SW 1271 (cell line): ENCODE measurements around the gene HLA-E.
"Not testable (repeated sequence)": the region's sequence is repeated elsewhere in the genome, so short reads cannot be mapped to it uniquely, and the experiment has no call there.

Source experiments
- DNase-seq, 2 experiments: peaks; one replicate each; lab custom pipeline; 2025; lab: John Stamatoyannopoulos, UW

Gene HLA-E

DNA sequence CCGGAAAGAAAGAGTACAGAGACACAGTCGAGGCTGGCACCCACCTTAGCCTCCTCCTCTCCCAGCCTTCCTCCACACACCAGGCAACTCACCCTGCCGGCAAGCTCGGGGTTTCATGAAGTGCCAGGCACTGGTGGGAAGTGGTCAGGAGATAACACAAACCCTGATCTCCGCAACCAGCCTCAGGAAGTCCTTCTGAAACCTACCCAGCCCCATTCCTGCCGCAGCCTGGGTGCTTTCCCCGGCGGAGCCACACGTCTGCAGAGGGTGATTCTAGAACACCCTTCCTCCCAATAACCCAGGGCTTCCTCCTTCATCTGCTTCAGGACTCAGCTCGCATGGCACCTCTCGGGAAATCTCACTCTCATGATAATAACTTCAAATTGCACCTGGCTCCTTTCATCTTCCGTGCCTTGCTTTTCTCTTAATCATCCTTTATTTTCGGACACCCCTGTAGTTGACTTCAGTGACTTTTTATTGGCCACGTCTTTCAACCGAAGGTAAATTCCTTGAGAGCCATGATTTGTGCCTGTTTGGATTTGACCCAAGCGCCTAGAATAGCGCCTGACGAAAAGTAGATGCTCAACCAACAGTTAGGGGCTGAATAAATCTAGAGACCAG lies 8.7 kb upstream of the HLA-E start:
- DNase-seq: no peak

DNA sequence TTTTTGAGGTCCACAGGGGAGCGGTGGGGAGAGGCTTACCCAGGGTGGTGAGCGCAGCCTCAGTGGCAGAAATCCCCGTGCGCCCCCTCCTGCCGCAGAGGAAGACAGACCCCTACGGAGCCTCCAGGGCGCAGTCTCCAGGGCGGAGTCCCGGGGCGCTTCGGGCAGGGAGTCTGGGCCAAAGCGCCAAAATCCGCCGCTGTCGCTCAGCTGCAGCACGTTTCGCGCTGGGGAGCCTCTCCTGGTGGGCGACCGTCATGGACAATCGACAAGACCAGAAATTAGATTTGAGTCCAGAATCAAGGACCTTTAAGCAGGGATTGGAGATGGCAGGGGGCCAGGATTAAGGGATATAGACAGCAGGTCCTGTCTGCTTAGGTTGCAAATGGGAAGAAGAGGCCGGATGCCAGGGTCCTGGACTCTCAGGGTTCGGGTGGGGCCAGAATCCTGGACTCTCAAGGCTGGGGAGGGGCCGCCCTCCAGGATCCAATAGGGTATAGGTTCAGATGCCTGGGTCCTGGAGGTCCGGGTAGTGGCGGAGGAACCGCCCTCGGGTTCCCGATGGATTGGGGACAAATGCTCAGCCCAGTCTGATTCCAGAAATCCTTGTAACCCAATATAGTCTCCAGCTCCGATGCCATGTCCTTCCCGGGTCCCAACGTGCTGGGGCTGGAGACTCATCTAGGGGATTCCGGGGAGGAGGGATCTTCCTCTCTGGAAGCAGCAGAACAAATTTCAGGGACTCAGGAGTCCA lies 7.9 kb upstream of the HLA-E start:
- DNase-seq: no peak

DNA sequence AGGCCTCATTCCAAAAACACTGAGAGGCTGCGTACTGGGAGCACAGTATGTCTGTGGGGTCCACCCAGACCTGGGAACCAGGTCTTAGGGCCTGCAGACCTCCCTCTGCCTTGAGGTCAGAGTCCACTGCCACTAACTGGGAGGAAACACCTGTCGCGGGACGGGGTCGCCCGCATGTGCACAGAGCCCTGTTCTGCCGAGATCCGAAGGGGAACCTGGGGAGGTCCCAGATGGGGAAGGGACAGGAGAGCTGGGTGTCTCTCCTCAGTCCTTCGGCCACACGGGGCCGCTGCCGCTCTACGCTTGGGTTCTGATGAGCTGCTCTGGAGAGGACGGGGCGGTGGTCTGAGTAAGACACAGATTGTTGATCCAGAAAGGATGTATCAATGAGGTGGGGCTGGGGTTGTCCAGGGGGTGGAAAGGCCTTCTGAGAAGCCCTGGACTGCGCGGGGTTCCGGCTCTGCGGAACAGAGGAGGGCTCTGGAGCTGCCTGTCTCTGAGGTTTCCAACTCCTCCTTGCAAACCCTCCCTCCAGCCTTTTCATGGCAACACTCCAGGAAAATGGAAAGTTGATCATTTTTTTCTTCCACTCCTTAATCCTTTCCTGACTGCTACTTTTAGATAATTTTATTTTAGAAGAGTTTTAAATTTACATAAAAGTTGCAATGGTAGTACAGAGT lies 7.2 kb upstream of the HLA-E start:
- peak in 1 of 2 experiments; percentile 59 for DNase-seq

DNA sequence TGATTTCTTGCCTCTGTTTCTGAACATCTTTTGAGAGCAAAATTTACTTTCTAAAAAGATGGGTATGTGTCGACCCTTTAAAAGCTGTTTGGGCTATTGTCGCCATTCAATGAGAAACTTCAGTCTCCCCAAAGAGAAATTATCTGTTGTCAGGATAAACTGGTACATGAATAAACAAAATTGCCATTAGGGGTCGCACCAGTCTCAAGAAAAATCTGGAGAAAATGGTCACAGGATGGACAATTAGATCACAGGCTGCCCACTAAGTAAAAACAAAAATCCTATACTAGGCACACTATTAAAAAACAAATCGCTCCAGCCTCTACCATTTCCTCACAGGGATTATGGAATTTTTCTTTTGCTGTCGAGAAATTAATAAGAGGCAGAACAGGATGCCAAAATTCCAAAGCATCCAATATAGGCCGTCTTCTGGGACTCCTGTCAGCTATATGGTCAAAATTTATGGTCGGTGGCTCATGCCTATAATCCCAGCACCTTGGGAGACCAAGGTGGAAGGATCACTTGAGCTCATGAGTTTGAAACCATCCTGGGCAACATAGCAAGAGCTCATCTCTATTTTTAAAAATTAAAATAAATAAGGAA lies 5.5 kb upstream of the HLA-E start:
- peak in 1 of 2 experiments; percentile 62 for DNase-seq

DNA sequence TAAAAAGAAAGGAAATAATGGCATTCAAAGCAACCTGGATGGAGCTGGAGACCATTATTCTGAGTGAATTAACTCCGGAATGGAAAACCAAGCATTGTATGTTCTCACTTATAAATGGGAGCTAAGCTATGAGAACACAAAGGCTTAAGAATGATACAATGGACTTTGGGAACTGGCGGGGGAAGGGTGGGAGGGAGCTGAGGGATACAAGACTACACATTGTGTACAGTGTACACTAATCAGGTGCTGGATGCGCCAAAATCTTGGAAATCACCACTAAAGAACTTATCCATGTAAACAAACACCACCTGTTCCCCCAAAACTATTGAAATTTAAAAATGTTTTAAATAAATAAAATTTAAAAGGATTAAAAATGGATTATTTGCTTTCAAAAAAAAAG lies 4.1 kb upstream of the HLA-E start:
- no peak for DNase-seq

DNA sequence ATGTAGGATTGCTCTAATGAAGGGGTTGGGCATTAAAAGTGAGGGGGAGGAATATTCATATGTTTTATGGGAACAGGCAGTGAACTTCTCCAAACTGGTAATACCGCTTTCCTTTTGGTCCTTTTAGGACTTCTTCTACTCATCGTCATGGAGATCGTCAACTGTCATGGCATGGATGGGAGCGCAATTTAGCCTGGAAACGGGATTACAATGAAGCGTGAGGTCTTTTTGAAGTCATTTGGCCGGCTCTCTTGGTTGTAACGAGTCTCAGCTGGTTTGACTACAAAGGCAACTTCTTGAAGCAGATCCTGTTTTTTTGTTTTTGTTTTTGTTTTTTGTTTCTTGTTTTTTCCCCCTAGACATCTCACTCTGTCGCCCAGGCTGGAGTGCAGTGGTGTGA lies 1.4 kb upstream of the HLA-E start:
- no peak for DNase-seq

DNA sequence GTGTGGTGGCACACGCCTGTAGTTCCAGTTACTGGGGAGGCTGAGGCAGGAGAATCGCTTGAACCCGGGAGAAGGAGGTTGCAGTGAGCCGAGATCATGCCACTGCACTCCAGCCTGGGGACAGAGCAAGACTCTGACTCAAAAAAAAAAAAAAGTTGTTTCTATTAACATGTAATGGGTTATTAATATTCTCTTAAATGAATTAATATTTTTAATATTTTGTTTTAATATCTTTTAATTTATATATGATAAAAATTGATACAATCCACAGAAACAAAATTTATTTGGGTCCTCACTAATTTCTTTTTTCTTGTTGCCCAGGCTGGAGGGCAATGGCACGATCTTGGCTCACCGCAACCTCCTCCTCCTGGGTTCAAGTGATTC lies 620 bp upstream of the HLA-E start:
- DNase-seq: not testable (repeated sequence)

DNA sequence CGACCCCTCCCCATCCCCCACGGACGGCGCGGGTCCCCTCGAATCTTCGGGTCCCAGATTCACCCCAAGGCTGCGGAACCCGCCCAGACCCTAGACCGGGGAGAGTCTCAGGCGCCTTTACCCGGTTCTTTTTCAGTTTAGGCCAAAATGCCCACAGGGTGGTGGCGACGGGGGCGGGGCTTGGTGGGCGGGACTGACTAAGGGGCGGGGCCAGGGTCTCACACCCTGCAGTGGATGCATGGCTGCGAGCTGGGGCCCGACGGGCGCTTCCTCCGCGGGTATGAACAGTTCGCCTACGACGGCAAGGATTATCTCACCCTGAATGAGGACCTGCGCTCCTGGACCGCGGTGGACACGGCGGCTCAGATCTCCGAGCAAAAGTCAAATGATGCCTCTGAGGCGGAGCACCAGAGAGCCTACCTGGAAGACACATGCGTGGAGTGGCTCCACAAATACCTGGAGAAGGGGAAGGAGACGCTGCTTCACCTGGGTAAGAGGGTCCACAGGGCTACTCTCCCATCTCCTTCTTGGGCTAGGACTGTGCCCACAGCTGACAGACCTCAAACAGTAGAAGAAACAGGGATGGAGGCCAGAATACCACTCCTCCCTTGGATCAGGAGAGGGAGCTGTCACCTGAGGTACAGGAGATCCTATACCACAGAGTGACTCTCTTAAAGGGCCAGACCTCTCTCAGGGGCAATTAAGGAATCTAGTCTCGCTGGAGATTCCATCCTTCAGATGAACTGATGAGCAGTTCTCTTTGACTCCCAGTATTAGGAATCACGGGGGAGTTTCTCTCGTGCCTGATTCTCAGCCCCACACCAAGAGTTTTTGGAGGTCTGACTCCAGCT lies 942 bp downstream of the HLA-E start:
- DNase-seq: peak in 1 of 2 experiments; percentile 57

DNA sequence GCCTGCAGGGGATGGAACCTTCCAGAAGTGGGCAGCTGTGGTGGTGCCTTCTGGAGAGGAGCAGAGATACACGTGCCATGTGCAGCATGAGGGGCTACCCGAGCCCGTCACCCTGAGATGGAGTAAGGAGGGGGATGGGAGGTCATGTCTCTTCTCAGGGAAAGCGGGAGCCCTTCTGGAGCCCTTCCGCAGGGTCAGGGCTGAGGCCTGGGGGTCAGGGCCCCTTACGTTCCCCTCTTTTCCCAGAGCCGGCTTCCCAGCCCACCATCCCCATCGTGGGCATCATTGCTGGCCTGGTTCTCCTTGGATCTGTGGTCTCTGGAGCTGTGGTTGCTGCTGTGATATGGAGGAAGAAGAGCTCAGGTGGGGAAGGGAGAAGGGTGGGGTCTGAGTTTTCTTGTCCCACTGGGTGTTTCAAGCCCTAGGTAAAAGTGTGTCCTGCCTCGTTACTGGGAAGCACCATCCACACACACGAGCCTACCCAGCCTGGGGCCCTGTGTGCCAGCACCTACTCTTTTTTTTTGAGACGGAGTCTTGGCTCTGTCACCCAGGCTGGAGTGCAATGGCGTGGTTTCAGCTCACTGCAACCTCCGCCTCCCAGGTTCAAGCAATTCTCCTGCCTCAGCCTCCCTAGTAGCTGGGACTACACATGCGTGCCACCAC lies 2.1 kb downstream of the HLA-E start:
- DNase-seq: not testable (repeated sequence)

DNA sequence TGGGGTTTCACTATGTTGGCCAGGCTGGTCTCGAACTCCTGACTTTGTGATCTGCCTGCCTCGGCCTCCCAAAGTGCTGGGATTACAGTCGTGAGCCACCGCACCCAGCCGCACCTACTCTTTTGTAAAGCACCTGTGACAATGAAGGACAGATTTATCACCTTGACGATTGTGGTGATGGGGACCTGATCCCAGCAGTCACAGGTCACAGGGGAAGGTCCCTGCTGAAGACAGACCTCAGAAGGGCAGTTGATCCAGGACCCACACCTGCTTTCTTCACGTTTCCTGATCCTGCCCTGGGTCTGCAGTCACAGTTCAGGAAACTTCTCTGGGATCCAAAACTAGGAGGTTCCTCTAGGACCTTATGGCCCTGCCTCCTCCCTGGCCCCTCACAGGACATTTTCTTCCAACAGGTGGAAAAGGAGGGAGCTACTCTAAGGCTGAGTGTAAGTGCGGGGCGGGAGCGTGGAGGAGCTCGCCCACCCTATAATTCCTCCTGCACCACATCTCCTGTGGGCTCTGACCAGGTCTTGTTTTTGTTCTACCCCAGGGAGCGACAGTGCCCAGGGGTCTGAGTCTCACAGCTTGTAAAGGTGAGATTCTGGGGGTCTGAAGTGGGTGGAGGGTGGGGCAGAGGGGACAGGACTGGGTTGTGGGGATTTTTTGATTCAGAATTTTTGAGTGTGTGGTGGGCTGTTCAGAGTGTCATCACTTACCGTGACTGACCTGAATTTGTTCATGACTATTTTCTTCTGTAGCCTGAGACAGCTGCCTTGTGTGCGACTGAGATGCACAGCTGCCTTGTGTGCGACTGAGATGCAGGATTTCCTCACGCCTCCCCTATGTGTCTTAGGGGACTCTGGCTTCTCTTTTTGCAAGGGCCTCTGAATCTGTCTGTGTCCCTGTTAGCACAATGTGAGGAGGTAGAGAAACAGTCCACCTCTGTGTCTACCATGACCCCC lies 3.0 kb downstream of the HLA-E start:
- DNase-seq: no peak

DNA sequence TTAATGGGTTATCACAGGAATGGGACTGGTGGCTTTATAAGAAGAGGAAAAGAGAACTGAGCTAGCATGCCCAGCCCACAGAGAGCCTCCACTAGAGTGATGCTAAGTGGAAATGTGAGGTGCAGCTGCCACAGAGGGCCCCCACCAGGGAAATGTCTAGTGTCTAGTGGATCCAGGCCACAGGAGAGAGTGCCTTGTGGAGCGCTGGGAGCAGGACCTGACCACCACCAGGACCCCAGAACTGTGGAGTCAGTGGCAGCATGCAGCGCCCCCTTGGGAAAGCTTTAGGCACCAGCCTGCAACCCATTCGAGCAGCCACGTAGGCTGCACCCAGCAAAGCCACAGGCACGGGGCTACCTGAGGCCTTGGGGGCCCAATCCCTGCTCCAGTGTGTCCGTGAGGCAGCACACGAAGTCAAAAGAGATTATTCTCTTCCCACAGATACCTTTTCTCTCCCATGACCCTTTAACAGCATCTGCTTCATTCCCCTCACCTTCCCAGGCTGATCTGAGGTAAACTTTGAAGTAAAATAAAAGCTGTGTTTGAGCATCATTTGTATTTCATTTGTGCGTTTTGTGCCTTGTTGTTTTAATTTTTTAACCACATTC lies 4.4 kb downstream of the HLA-E start:
- no peak for DNase-seq

DNA sequence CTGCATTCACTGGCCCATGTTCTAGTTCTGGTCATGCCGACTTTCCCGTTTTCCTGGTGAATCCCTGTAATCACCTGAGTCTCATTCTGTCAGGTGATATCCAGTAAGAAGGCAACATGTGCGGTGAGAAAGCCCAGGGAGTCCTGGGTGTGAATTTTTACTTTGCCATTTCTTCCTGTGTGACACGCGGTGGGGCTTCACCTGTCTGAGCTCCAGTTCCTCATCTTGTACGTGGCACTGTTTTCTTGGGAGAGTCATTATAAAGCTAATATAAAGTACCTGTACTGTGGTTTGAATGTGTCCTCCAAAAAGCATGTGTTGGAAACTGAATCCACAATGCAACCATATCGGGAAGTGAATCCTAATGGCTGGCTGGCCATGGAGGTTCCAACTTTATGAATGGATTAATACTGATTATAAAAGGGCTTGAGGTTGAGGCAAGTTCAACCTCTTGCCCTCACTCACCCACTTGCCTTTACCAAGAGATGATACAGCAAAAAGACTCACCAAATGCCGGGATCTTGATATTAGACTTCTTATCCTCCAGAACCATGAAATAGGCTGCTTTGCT lies 5.1 kb downstream of the HLA-E start:
- no peak for DNase-seq

DNA sequence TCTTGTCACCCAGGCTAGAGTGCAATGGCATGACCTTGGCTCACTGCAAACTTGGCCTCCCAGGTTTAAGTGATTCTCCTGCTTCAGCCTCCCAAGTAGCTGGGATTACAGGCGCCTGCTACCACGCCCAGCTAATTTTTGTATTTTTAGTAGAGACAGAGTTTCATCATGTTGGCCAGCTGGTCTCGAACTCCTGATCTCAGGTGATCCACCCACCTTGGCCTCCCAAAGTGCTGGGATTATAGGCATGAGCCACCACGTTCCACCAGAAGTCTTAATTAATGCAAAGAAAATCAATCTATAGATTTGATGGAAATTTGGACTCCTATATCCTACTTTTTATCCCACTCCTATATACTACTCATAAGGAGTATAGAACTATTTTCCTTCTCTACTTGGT lies 5.8 kb downstream of the HLA-E start:
- not testable (repeated sequence) for DNase-seq

DNA sequence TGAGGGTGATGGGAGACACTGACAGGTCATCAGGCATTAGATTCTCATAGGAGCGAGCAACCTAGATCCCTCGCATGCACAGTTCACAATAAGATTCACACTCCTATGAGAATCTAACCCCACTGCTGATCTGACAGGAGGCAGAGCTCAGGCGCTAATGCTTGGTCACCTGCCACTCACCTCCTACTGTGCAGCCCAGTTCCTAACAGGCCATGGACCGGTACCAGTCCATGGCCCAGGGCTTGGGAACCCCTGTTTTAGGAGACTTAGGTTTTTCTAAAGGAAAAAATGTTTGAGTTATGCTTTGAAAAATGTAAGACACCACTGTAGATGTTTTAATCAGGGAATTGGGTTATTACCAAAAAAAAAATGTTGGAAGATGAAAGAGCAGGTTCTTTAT lies 6.7 kb downstream of the HLA-E start:
- no peak for DNase-seq

DNA sequence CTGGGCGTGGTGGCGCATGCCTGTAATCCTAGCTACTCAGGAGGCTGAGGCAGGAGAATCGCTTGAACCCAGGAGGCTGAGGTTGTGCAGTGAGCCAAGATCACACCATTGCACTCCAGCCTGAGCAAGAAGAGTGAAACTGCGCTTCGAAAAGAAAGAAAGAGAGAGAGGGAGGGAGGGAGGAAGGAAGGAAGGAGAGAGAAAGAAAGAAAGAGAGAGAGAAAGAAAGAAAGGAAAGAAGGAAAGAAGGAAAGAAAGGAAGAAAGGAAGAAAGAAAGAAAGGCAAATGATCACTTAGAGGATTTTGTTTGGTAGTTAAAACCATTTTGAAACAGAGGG lies 7.9 kb downstream of the HLA-E start:
- DNase-seq: not testable (repeated sequence)

DNA sequence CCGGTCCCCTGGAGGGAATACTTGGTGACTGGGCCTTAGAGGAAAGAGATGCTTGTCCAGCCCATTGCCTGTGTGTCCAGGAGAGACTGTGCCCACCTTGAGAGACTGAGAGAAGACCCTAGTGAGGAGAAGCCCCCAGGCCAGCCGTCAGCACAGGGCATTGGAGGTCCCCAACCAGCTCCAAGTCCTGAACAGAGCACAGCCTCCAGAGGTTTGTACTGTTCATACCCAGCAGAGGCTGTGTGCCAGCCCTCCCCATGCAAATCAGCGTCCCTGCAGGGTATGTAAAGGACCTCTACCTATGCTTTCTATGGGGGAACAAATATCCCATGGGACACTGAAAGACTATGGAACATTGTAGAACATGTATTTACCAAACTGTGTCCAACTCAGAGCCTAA lies 8.4 kb downstream of the HLA-E start:
- DNase-seq: no peak

DNA sequence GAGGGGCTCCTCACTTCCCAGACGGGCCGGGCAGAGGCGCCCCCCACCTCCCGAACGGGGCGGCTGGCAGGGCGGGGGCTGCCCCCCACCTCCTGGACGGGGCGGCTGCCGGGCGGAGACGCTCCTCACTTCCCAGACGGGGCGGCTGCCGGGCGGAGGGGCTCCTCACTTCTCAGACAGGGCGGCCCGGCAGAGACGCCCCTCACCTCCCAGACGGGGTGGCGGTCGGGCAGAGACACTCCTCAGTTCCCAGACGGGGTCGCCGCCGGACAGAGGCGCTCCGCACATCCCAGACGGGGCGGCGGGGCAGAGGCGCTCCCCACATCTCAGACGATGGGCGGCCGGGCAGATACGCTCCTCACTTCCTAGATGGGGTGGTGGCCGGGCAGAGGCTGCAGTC lies 9.4 kb downstream of the HLA-E start:
- DNase-seq: not testable (repeated sequence)

DNA sequence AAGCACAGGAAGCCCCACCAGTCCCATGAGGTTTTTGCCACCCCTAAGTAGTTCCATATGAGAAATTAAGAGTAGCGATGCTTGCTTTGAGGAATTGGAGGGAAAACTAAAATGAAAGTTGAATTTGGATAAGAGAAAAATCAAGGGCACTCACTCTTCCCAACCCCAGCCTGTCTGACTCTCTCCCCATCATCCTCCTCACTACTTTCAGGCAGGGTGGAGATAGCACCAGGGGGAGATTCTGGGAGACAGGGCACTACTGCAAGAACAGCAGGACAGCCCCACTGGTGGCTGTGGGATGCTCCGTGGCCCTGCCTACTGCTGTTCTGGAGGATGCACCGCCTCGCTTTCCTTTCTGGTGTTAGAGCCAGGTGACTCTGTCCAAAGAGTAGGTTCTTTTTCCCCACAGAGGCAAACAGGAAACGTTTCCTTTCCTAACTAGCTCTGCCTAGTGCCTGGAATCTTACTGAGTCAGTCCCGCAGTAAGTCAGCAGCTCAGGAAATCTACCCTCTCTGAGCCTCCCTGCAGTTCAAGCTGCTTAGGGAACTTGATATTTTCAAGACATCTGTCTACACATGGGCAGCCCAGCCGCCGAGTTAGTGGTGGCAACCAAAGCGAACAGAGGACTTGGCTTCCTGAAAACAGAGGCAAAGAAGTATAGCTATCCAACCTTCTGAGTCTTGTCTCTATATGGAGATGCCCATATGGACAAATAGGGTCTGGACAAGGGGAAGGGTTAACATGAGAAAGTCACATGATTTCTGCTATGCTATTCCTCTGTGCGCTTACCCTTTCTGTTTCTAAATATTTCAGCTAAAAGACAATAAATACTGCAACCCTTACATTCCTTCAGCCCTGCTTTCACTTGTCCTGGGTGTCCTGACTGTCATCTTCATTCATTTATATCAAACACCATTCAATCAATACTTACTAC lies 11.4 kb downstream of the HLA-E start:
- peak; percentile 9 to 67 for DNase-seq
